GM12878 (cell line): ENCODE data around the gene ZNF827. TPM values are rescaled to one million over a fixed set of nuclear protein-coding genes. Genes with fewer than 3 reads are reported as not detected.

Experiments used
- ATAC-seq: fragments of 200-7000 bp; cut with Tn5 transposase; 3 replicates; pipeline ENCODE4 v1.9.1; 2020; ENCODE audit warnings: mild to moderate bottlenecking, moderate library complexity
- BruUV-seq: library from RNA; stranded (reverse); fragments of 400-500 nt; replicated peaks from 2 replicates; lab custom pipeline; 2021; lab: Mats Ljungman, UMichigan
- CTCF ChIA-PET: fragments of 300-600 bp; sonication (Branson Sonifier 250); formaldehyde crosslinking; extraction: SDS; loops from one replicate; lab custom pipeline; 2021; ENCODE audit warnings: inconsistent platforms; lab: Yijun Ruan, JAX
- POLR2A ChIA-PET: fragments of 350-600 bp; formaldehyde crosslinking; extraction: SDS; loops from one replicate; lab custom pipeline; 2021; ENCODE audit warnings: inconsistent platforms; lab: Charles Lee
- RAD21 ChIA-PET: fragments of 300-600 bp; sonication (Branson Sonifier 250); formaldehyde crosslinking; loops from one replicate; lab custom pipeline; 2023; ENCODE audit warnings: antibody characterized with exemption; ENCODE audit not compliant: unreplicated experiment; lab: Charles Lee
- SMC1A ChIA-PET: fragments of 300-600 bp; sonication (Branson Sonifier 250); formaldehyde crosslinking; loops from one replicate; lab custom pipeline; 2023; ENCODE audit not compliant: unreplicated experiment, uncharacterized antibody; lab: Charles Lee
- DNase-seq: peaks from one replicate; pipeline ENCODE4 v3.0.0-alpha.2; 2011; ENCODE audit warnings: low read depth, low spot score
- FAIRE-seq: peaks from 3 replicates; lab custom pipeline; 2011; peaks lifted over from hg19 to GRCh38; lab: Jason Lieb, UNC
- H2AFZ ChIP-seq: 2 replicates; pipeline ENCODE4 v1.6.0; 2011; ENCODE audit warnings: low read depth, low read length, control low read depth; ENCODE audit not compliant: control insufficient read depth
- H3K27ac ChIP-seq: 2 replicates; pipeline ENCODE4 v1.5.1; 2011; ENCODE audit warnings: control low read depth; ENCODE audit not compliant: control insufficient read depth, insufficient read depth
- H3K27me3 ChIP-seq, 2 experiments: replicated peaks in 1 of 2; 2 replicates each; pipeline versions ENCODE4 v1.6.0 to v1.6.1; 2011; ENCODE audit warnings: low read length in 1 of 2; ENCODE audit not compliant: control insufficient read depth in 2 of 2, insufficient read depth in 2 of 2
- H3K36me3 ChIP-seq, 2 experiments: 2 replicates each; pipeline ENCODE4 v1.5.1; 2011; ENCODE audit warnings: low read length in 1 of 2; ENCODE audit not compliant: control insufficient read depth in 2 of 2, insufficient read depth in 2 of 2
- H3K4me1 ChIP-seq: 2 replicates; pipeline ENCODE4 v1.6.1; 2011; ENCODE audit warnings: mild to moderate bottlenecking, low read length, moderate library complexity, mixed read lengths; ENCODE audit not compliant: control insufficient read depth, insufficient read depth
- H3K4me2 ChIP-seq: 2 replicates; pipeline ENCODE4 v1.6.0; 2011; ENCODE audit warnings: control low read depth; ENCODE audit not compliant: control insufficient read depth, insufficient read depth
- H3K4me3 ChIP-seq: fragments of 200-600 bp; sonication (generic); 2 replicates; pipeline ENCODE4 v1.5.1; 2016
- H3K79me2 ChIP-seq: 2 replicates; pipeline ENCODE4 v1.6.0; 2011; ENCODE audit warnings: low read length; ENCODE audit not compliant: control insufficient read depth, insufficient read depth
- H3K9ac ChIP-seq: 2 replicates; pipeline ENCODE4 v1.8.0; 2011; ENCODE audit warnings: low read length, control low read depth, mixed read lengths; ENCODE audit not compliant: control insufficient read depth, insufficient read depth
- H3K9me3 ChIP-seq: replicated peaks from 3 replicates; pipeline ENCODE4 v1.5.1; 2011; ENCODE audit warnings: mild to moderate bottlenecking, low read length; ENCODE audit not compliant: control insufficient read depth, insufficient read depth
- H4K20me1 ChIP-seq: 2 replicates; pipeline ENCODE4 v1.6.0; 2011; ENCODE audit not compliant: control insufficient read depth, insufficient read depth
- CBX5 ChIP-seq: sonication (generic); IDR thresholded peaks from 2 replicates; pipeline ENCODE4 v1.6.1; 2016; ENCODE audit warnings: low read depth, moderate library complexity, mild to moderate bottlenecking, inconsistent platforms
- CHD2 ChIP-seq: IDR thresholded peaks from 2 replicates; pipeline ENCODE4 v1.6.1; 2011; ENCODE audit warnings: low read depth, low read length, improper control_type of control experiment, borderline replicate concordance
- CREM ChIP-seq: IDR thresholded peaks from 2 replicates; pipeline ENCODE4 v1.6.1; 2014; ENCODE audit warnings: antibody characterized with exemption, low read depth
- ESRRA ChIP-seq: IDR thresholded peaks from 2 replicates; pipeline ENCODE4 v1.6.1; 2012; ENCODE audit warnings: mild to moderate bottlenecking, low read length, improper control_type of control experiment
- IRF4 ChIP-seq: IDR thresholded peaks from 2 replicates; pipeline ENCODE4 v1.6.1; 2011; ENCODE audit warnings: low read depth, low read length
- JUNB ChIP-seq: IDR thresholded peaks from 2 replicates; pipeline ENCODE4 v1.6.1; 2016; ENCODE audit warnings: antibody characterized with exemption, mild to moderate bottlenecking
- NR2C1 ChIP-seq: fragments of 450-650 bp; IDR thresholded peaks from 2 replicates; pipeline ENCODE4 v1.6.1; 2017; ENCODE audit warnings: antibody characterized with exemption, mild to moderate bottlenecking, moderate library complexity
- ZZZ3 ChIP-seq: IDR thresholded peaks from 2 replicates; pipeline ENCODE4 v1.6.1; 2011; ENCODE audit warnings: low read depth; ENCODE audit not compliant: control insufficient read depth, insufficient read length
- WGBS: methylation state at CpG from one replicate; pipeline ENCODE4 v1.1.6; 2016; ENCODE audit warnings: low lambda C conversion rate; ENCODE audit not compliant: insufficient replicate concordance, insufficient coverage; ENCODE audit errors: missing lambda C conversion rate; 5-methylcytosine and 5-hydroxymethylcytosine counted together
- in situ Hi-C: fragments of 300-500 bp; cut with MboI; formaldehyde crosslinking; loops from 9 replicates; pipeline ENCODE4 v1.14.3; 2018; ENCODE audit warnings: mixed read lengths
- intact Hi-C: fragments of 100-400 bp; cut with micrococcal nuclease; formaldehyde crosslinking; loops from one replicate; pipeline ENCODE4 v1.14.2; 2022; ENCODE audit not compliant: unreplicated experiment
- polyA plus RNA-seq, 11 experiments: library from polyadenylated mRNA; depleted of rRNA in 4 of 11; unstranded in 6 of 11; stranded (reverse) in 5 of 11; fragments of >200 nt; fragmentation: Nextera tagmentation in 4 of 11; fragmentation: Illumina TruSeq in 1 of 11; extraction: Ambion mirVana in 4 of 11; extraction: Trizol in 1 of 11; gene quantifications; 1 replicate in 1 of 11; 2 replicates in 10 of 11; pipeline versions ENCODE4 v1.2.1 to v1.2.3, GENCODE V29; 2011 to 2016; ENCODE audit warnings: inconsistent platforms in 2 of 11, missing spikeins in 2 of 11, low read depth in 1 of 11
- total RNA-seq, 4 experiments: library from RNA; depleted of rRNA in 3 of 4; stranded (reverse); fragments of >200 nt in 3 of 4; fragmentation: Illumina TruSeq in 1 of 4; extraction: Trizol in 1 of 4; gene quantifications; 2 replicates each; pipeline versions ENCODE4 v1.2.1 to v1.2.3, GENCODE V29; 2013 to 2021
- TF ChIP-seq, protein P1 (sequence below): fragments of 450-650 bp; formaldehyde crosslinking; IDR thresholded peaks from 2 replicates; pipeline ENCODE4 v1.4.0; 2020; ENCODE audit warnings: mild to moderate bottlenecking, moderate library complexity
- TF ChIP-seq, protein P2 (sequence below): IDR thresholded peaks from 2 replicates; pipeline ENCODE4 v1.6.1; 2011; ENCODE audit warnings: borderline replicate concordance, low read depth, mild to moderate bottlenecking, moderate library complexity, low read length; ENCODE audit not compliant: insufficient read depth, poor library complexity, severe bottlenecking
- TF ChIP-seq, protein P3 (sequence below): IDR thresholded peaks from 2 replicates; pipeline ENCODE4 v1.6.1; 2012; ENCODE audit warnings: improper control_type of control experiment, low read depth, low read length; ENCODE audit not compliant: insufficient replicate concordance

The ZNF827 gene
- total and polyA plus RNA-seq, 10 of the 15 experiments (the other 5 are each of a cell fraction or from before 2014, with no cell fraction given), result 3.8 to 31.5 (median 13.6) TPM

DNA sequence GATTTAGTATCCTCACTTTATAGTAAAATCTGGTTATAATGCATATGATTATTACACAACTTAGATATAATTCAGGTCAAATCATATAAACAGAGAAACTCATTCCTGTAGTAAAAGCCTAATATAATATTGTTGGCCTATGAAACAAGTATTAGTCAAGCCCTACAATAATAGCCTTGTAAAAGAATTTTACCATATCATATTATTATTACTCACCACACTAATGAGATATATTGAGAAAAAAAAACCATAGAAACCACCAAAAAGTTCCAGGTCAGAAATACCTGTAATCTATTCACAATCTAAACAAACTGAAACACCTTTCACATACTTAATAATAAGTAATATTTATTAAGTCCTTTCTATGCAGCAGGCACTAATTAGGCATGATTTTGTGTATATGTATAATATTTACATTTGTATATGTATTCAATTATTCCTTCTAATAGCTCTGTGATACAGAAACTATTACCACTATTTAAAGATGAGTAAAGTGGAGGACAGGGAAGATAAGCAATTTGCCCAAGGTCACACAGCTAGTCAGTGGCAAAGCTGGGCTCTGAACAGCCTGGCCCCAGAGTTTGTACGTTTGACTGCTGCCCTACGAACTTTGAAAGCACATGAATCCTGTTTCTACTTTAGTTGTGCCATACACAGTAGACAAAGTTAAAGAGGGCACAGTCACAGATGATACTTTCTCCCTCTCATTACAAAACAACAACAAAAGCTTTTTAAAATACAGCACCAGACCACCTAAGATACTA lies 9.0 kb downstream of the ZNF827 start:
- H3K79me2 ChIP-seq, result peaks cover 100% of the 10 kb centered on the region
- SMC1A ChIA-PET, result interaction anchor here (0.7 to 2.9 kb wide), 15 partner anchors 10 to 122 kb away, joined by 3 to 20 read pairs (median 4); partner anchors contain the start of gene ZNF827
- RAD21 ChIA-PET, result interaction anchor here (0.9 to 2.5 kb wide), 7 partner anchors 10 to 123 kb away, joined by 3 to 12 read pairs (median 5); partner anchors contain the start of gene ZNF827
- H3K9me3 ChIP-seq, result peaks cover 15% of the 10 kb centered on the region
- BruUV-seq, result no TSS peak
- no peak overlapping the region for H2AFZ ChIP-seq
- DNase-seq, result no peak
- peak overlapping the region; percentile 64 for H3K4me2 ChIP-seq
- FAIRE-seq, result no peak
- CTCF ChIA-PET, result interaction anchor here (1.0 to 2.4 kb wide), 6 partner anchors 10 to 166 kb away, joined by 3 to 10 read pairs (median 4); no protein-coding TSS in a partner anchor
- H3K27me3 ChIP-seq, result no peaks in the 10 kb centered on the region
- H3K36me3 ChIP-seq, result peaks cover 0 to 4% of the 10 kb centered on the region in 2 experiments; a peak in 2 of 4 replicates
- peak overlapping the region; percentile 59 for H3K27ac ChIP-seq
- in situ Hi-C loops, result no loop called here
- no peak overlapping the region; the same call in 1 of the 2 replicates for H3K9ac ChIP-seq
- no peaks in the 10 kb centered on the region for H4K20me1 ChIP-seq
- intact Hi-C loops, result loop anchor here (10.0 kb wide), 1 partner anchor 405 kb away; no protein-coding TSS in a partner anchor
- peaks cover 18% of the 10 kb centered on the region; the same call in 1 of the 2 replicates for H3K4me1 ChIP-seq
- ATAC-seq, result peak; percentile 51
- POLR2A ChIA-PET, result interaction anchor here (0.5 to 1.9 kb wide), 8 partner anchors 9 to 129 kb away, joined by 3 to 8 read pairs (median 4); partner anchors contain the start of gene ZNF827
- H3K4me3 ChIP-seq, result peak overlapping the region; percentile 2; the same call in 1 of the 2 replicates
- WGBS, result 70% methylated on average over 2 of the region's 2 CpGs
- TF ChIP-seq NR2C1, result no peak
- no peak for TF ChIP-seq ESRRA
- TF ChIP-seq CHD2, result no peak
- TF ChIP-seq, protein P1, sequence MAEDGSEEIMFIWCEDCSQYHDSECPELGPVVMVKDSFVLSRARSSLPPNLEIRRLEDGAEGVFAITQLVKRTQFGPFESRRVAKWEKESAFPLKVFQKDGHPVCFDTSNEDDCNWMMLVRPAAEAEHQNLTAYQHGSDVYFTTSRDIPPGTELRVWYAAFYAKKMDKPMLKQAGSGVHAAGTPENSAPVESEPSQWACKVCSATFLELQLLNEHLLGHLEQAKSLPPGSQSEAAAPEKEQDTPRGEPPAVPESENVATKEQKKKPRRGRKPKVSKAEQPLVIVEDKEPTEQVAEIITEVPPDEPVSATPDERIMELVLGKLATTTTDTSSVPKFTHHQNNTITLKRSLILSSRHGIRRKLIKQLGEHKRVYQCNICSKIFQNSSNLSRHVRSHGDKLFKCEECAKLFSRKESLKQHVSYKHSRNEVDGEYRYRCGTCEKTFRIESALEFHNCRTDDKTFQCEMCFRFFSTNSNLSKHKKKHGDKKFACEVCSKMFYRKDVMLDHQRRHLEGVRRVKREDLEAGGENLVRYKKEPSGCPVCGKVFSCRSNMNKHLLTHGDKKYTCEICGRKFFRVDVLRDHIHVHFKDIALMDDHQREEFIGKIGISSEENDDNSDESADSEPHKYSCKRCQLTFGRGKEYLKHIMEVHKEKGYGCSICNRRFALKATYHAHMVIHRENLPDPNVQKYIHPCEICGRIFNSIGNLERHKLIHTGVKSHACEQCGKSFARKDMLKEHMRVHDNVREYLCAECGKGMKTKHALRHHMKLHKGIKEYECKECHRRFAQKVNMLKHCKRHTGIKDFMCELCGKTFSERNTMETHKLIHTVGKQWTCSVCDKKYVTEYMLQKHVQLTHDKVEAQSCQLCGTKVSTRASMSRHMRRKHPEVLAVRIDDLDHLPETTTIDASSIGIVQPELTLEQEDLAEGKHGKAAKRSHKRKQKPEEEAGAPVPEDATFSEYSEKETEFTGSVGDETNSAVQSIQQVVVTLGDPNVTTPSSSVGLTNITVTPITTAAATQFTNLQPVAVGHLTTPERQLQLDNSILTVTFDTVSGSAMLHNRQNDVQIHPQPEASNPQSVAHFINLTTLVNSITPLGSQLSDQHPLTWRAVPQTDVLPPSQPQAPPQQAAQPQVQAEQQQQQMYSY, result no peak
- no peak for TF ChIP-seq IRF4
- TF ChIP-seq, protein P2, sequence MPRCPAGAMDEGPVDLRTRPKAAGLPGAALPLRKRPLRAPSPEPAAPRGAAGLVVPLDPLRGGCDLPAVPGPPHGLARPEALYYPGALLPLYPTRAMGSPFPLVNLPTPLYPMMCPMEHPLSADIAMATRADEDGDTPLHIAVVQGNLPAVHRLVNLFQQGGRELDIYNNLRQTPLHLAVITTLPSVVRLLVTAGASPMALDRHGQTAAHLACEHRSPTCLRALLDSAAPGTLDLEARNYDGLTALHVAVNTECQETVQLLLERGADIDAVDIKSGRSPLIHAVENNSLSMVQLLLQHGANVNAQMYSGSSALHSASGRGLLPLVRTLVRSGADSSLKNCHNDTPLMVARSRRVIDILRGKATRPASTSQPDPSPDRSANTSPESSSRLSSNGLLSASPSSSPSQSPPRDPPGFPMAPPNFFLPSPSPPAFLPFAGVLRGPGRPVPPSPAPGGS, result no peak
- TF ChIP-seq ZZZ3, result no peak
- no peak for TF ChIP-seq CBX5
- TF ChIP-seq CREM, result no peak
- TF ChIP-seq, protein P3, sequence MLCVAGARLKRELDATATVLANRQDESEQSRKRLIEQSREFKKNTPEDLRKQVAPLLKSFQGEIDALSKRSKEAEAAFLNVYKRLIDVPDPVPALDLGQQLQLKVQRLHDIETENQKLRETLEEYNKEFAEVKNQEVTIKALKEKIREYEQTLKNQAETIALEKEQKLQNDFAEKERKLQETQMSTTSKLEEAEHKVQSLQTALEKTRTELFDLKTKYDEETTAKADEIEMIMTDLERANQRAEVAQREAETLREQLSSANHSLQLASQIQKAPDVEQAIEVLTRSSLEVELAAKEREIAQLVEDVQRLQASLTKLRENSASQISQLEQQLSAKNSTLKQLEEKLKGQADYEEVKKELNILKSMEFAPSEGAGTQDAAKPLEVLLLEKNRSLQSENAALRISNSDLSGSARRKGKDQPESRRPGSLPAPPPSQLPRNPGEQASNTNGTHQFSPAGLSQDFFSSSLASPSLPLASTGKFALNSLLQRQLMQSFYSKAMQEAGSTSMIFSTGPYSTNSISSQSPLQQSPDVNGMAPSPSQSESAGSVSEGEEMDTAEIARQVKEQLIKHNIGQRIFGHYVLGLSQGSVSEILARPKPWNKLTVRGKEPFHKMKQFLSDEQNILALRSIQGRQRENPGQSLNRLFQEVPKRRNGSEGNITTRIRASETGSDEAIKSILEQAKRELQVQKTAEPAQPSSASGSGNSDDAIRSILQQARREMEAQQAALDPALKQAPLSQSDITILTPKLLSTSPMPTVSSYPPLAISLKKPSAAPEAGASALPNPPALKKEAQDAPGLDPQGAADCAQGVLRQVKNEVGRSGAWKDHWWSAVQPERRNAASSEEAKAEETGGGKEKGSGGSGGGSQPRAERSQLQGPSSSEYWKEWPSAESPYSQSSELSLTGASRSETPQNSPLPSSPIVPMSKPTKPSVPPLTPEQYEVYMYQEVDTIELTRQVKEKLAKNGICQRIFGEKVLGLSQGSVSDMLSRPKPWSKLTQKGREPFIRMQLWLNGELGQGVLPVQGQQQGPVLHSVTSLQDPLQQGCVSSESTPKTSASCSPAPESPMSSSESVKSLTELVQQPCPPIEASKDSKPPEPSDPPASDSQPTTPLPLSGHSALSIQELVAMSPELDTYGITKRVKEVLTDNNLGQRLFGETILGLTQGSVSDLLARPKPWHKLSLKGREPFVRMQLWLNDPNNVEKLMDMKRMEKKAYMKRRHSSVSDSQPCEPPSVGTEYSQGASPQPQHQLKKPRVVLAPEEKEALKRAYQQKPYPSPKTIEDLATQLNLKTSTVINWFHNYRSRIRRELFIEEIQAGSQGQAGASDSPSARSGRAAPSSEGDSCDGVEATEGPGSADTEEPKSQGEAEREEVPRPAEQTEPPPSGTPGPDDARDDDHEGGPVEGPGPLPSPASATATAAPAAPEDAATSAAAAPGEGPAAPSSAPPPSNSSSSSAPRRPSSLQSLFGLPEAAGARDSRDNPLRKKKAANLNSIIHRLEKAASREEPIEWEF, result no peak
- peak; percentile 70 for TF ChIP-seq JUNB
